Amygdala (tissue), 56 donors: Measurements from ENCODE around the gene TMEM178B.

Experiments
- DNase-seq, 56 donors: peaks; one replicate each; lab custom pipeline; 2025; lab: John Stamatoyannopoulos, UW

TMEM178B gene

GRCh38 chr7:141408440-141408839, 334.6 kb downstream of the TMEM178B start:
- no peak for DNase-seq

- DNase-seq = no peak
Measured at GRCh38 chr7:141409219-141409618, 335.4 kb downstream of the TMEM178B start.

GRCh38 chr7:141409801-141410329, 336.0 kb downstream of the TMEM178B start:
- DNase-seq = peak in 26 of 56 donors; percentile 4 to 58 (median 30)

- DNase-seq = no peak
Measured at GRCh38 chr7:141410353-141411000, 336.6 kb downstream of the TMEM178B start.

GRCh38 chr7:141411133-141411532, 337.3 kb downstream of the TMEM178B start:
- DNase-seq = no peak

- DNase-seq = no peak
Measured at GRCh38 chr7:141415999-141416398, 342.1 kb downstream of the TMEM178B start.

GRCh38 chr7:141416650-141417270, 342.9 kb downstream of the TMEM178B start:
- no peak for DNase-seq

- DNase-seq = peak in 1 of 56 donors; percentile 13
Measured at GRCh38 chr7:141417506-141417905, 343.6 kb downstream of the TMEM178B start.

- no peak for DNase-seq
Measured at GRCh38 chr7:141418066-141418465, 344.2 kb downstream of the TMEM178B start.

- DNase-seq = no peak
Measured at GRCh38 chr7:141421306-141421705, 347.4 kb downstream of the TMEM178B start.

- no peak for DNase-seq
Measured at GRCh38 chr7:141427134-141427533, 353.3 kb downstream of the TMEM178B start.

GRCh38 chr7:141430455-141431139, 356.7 kb downstream of the TMEM178B start:
- DNase-seq = no peak

GRCh38 chr7:141431140-141431479, 357.2 kb downstream of the TMEM178B start:
- DNase-seq = no peak

- no peak for DNase-seq
Measured at GRCh38 chr7:141431711-141432110, 357.8 kb downstream of the TMEM178B start.

GRCh38 chr7:141433698-141434097, 359.8 kb downstream of the TMEM178B start:
- DNase-seq = no peak

- no peak for DNase-seq
Measured at GRCh38 chr7:141436139-141436538, 362.3 kb downstream of the TMEM178B start.

- no peak for DNase-seq
Measured at GRCh38 chr7:141436575-141437075, 362.8 kb downstream of the TMEM178B start.

- DNase-seq = no peak
Measured at GRCh38 chr7:141439164-141439563, 365.3 kb downstream of the TMEM178B start.

GRCh38 chr7:141439776-141440175, 365.9 kb downstream of the TMEM178B start:
- DNase-seq = no peak

GRCh38 chr7:141441837-141442627, 368.2 kb downstream of the TMEM178B start:
- DNase-seq = peak in 22 of 56 donors; percentile 6 to 66 (median 29)

- no peak for DNase-seq
Measured at GRCh38 chr7:141442781-141443180, 368.9 kb downstream of the TMEM178B start.
